KMS-11 (cell line): ENCODE data around the gene TNKS2.
"Not testable (repeated sequence)": the region's sequence is repeated elsewhere in the genome, so short reads cannot be mapped to it uniquely, and the experiment has no call there.

Experiments
- H2AFZ ChIP-seq: fragments of 200-600 bp; sonication (generic); 2 replicates; pipeline ENCODE4 v1.6.1; 2016; ENCODE audit warnings: antibody characterized with exemption, mixed run types, low read depth
- H3K27ac ChIP-seq: fragments of 200-600 bp; sonication (generic); 2 replicates; pipeline ENCODE4 v1.6.1; 2016; ENCODE audit warnings: mild to moderate bottlenecking, mixed run types
- H3K27me3 ChIP-seq: fragments of 200-600 bp; sonication (generic); 2 replicates; pipeline ENCODE4 v1.6.1; 2017; ENCODE audit warnings: mild to moderate bottlenecking, low read depth, mixed run types, moderate library complexity; ENCODE audit not compliant: insufficient read depth
- H3K36me3 ChIP-seq: fragments of 200-600 bp; sonication (generic); 2 replicates; pipeline ENCODE4 v1.6.1; 2017; ENCODE audit warnings: mild to moderate bottlenecking, mixed run types; ENCODE audit not compliant: insufficient read depth
- H3K4me1 ChIP-seq: fragments of 200-600 bp; sonication (generic); 2 replicates; pipeline ENCODE4 v1.6.1; 2016; ENCODE audit warnings: mild to moderate bottlenecking, low read depth, mixed run types; ENCODE audit not compliant: poor library complexity, severe bottlenecking
- H3K4me2 ChIP-seq: fragments of 200-600 bp; sonication (generic); 2 replicates; pipeline ENCODE4 v1.7.0; 2016; ENCODE audit warnings: mild to moderate bottlenecking, mixed run types
- H3K4me3 ChIP-seq: fragments of 200-600 bp; sonication (generic); IDR thresholded peaks from 2 replicates; pipeline ENCODE4 v1.6.1; 2017; ENCODE audit warnings: low read depth, low read length, mixed read lengths; ENCODE audit not compliant: insufficient read depth
- H3K79me2 ChIP-seq: fragments of 200-600 bp; sonication (generic); 2 replicates; pipeline ENCODE4 v1.6.1; 2016; ENCODE audit warnings: low read depth, mixed run types; ENCODE audit not compliant: insufficient read depth
- H3K9ac ChIP-seq: fragments of 200-600 bp; sonication (generic); 2 replicates; pipeline ENCODE4 v1.6.1; 2016; ENCODE audit warnings: mild to moderate bottlenecking, mixed run types
- H4K20me1 ChIP-seq: fragments of 200-600 bp; sonication (generic); 2 replicates; pipeline ENCODE4 v1.6.1; 2016; ENCODE audit warnings: mild to moderate bottlenecking, mixed run types; ENCODE audit not compliant: insufficient read depth
- TF ChIP-seq, protein P1 (sequence below): fragments of 200-600 bp; sonication (generic); conservative IDR thresholded peaks from 2 replicates; pipeline ENCODE4 v1.6.1; 2017; ENCODE audit warnings: low read depth, mild to moderate bottlenecking, antibody characterized with exemption, low read length, moderate library complexity, mixed read lengths

TNKS2 gene

DNA sequence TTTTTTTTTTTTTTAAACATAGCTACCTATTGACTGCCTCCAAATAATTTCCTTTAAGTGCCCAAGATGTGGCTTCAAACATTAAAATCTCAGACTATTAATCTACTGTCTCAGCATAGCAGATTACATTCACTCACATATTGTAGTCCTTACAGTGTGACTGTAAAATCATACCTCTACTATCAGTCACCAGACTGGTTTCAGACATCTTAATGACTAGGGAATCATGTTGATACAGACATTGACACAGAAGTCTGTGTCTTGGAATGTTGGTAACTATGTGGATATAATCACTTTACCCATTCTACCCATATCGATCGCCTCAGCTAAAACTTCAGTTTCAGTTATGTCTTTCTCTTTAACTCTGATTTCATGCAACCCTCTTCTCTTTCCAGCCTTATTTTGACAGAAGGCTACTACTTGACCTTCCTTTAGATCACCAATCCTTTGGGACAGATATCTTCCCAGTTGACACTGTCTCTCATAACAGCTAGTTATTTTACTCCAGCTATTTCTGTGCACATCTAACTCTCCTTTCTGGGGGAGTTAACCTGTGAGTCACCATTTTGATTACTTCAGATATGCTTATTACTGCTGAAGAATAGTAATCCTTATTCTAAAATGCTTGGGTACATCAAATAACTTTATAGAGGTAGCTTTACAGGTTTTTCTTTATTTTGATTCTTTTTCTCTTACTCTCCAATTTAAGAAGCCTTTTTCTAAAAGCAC, 7.0 kb downstream of the TNKS2 start:
- Histone ChIP-seq H3K4me1 (peaks cover 10% of the 10 kb centered on the region), H3K79me2 (peaks cover 35% of the 10 kb centered on the region; the same call in 1 of the 2 replicates), H3K4me2 (no peak overlapping the region), H3K9ac (no peak overlapping the region), H3K27me3 (no peaks in the 10 kb centered on the region), H4K20me1 (peaks cover 9% of the 10 kb centered on the region; the same call in 1 of the 2 replicates), H3K4me3 (no peak overlapping the region), H3K36me3 (no peaks in the 10 kb centered on the region), H2AFZ (no peak overlapping the region), H3K27ac (no peak overlapping the region)
- TF ChIP-seq, protein P1, sequence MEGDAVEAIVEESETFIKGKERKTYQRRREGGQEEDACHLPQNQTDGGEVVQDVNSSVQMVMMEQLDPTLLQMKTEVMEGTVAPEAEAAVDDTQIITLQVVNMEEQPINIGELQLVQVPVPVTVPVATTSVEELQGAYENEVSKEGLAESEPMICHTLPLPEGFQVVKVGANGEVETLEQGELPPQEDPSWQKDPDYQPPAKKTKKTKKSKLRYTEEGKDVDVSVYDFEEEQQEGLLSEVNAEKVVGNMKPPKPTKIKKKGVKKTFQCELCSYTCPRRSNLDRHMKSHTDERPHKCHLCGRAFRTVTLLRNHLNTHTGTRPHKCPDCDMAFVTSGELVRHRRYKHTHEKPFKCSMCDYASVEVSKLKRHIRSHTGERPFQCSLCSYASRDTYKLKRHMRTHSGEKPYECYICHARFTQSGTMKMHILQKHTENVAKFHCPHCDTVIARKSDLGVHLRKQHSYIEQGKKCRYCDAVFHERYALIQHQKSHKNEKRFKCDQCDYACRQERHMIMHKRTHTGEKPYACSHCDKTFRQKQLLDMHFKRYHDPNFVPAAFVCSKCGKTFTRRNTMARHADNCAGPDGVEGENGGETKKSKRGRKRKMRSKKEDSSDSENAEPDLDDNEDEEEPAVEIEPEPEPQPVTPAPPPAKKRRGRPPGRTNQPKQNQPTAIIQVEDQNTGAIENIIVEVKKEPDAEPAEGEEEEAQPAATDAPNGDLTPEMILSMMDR: no peak

DNA sequence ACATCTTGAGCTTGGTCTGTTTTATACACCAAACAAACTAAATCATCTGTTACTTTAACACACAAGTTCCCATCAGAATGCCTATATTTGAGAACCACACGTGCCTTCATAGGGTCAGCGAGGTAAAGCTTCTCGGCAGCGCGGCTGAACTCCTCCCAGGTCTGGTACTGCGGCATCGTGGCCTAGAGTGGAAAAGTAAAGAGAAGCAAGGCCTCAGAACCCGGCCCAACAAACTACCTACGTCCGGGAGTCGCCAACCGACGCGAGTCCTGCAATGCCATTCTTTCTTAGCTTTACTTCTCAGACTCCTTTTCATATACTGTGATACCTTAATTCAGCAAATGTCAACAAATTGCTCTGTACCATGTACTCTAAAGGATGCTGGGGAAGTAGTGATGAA, 9.0 kb downstream of the TNKS2 start:
- H3K4me1 ChIP-seq, H3K4me3 ChIP-seq, H3K27ac ChIP-seq, H3K27me3 ChIP-seq, H4K20me1 ChIP-seq, H2AFZ ChIP-seq, H3K4me2 ChIP-seq, H3K9ac ChIP-seq, H3K36me3 ChIP-seq: not testable (repeated sequence)
- peaks cover 16% of the 10 kb centered on the region; the same call in 1 of the 2 replicates for H3K79me2 ChIP-seq

DNA sequence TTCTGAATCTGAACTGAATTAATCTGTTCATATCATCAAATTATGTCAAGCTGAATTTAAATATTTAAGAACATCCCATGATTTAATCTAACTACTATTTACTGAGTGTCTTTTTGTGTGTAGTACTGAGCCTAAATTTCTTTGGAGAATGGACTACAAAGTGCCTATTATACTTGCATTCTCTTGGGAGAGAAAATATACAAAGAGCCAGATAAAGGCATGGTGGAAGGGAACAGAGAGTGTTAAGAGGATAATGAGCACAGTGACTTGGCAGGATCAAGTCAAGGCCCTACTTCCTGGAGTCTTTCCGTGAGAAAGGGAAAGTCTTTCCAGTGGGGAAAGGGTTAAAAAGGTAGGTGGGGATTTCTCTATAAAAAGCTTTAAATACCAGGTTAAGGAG, 15.0 kb downstream of the TNKS2 start:
- peaks cover 8% of the 10 kb centered on the region; the same call in 1 of the 2 replicates for H3K79me2 ChIP-seq

DNA sequence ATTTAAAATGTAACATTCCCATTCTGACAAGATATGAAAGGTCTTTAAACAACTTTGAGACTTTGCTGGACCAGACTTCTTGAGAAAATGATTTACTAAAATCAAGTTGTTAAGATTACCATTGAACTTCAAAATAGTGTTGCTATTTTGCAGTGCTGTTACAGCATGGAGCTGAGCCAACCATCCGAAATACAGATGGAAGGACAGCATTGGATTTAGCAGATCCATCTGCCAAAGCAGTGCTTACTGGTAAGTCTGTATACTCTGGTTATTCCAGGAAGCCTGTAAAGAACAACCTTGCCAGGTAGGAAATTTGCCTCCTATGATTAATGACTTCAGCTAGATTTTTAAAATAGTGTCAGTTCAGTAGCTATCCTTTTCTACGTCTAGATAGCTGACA, 18.8 kb downstream of the TNKS2 start:
- no peaks in the 10 kb centered on the region for H4K20me1 ChIP-seq
- no peaks in the 10 kb centered on the region; the same call in 1 of the 2 replicates for H3K36me3 ChIP-seq
- TF ChIP-seq, protein P1: no peak

More for the DNA sequence above, 15.0 kb downstream of the TNKS2 start:
- TF ChIP-seq, protein P1: no peak
- no peak overlapping the region for H3K4me2 ChIP-seq
- no peaks in the 10 kb centered on the region for H3K36me3 ChIP-seq
- H4K20me1 ChIP-seq: no peaks in the 10 kb centered on the region
- H3K27me3 ChIP-seq: no peaks in the 10 kb centered on the region
- no peak overlapping the region for H2AFZ ChIP-seq
- no peak overlapping the region for H3K27ac ChIP-seq
- no peak overlapping the region for H3K9ac ChIP-seq
- H3K4me1 ChIP-seq: no peaks in the 10 kb centered on the region
- no peak overlapping the region for H3K4me3 ChIP-seq

DNA sequence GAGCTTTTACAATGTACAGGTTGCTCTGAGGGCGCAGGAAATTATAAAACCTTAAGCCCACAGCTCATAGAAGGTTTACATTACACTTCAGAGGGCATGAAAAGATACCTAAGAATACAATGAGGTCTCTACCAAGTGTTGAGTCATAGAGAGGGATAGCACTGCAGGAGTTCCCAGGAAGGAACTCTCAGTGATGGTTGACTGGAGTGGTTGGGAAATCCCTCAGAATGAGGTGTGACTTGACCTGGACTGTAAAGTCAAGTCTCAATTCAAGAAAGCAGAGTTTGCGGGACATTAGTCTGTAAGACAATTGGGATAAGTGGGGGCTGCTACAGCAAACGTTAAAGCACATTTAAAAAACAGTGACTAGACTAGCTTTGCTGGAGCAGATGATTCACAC, 21.9 kb downstream of the TNKS2 start:
- H3K4me1 ChIP-seq: no peaks in the 10 kb centered on the region
- no peaks in the 10 kb centered on the region; the same call in 1 of the 2 replicates for H3K36me3 ChIP-seq
- H4K20me1 ChIP-seq: no peaks in the 10 kb centered on the region
- no peaks in the 10 kb centered on the region for H3K79me2 ChIP-seq
- H2AFZ ChIP-seq: no peak overlapping the region
- no peak overlapping the region for H3K9ac ChIP-seq
- no peak overlapping the region for H3K27ac ChIP-seq
- H3K4me3 ChIP-seq: no peak overlapping the region
- TF ChIP-seq, protein P1: no peak
- H3K27me3 ChIP-seq: no peaks in the 10 kb centered on the region
- H3K4me2 ChIP-seq: no peak overlapping the region

More for the DNA sequence above, 18.8 kb downstream of the TNKS2 start:
- Histone ChIP-seq H3K4me3 (no peak overlapping the region), H3K9ac (no peak overlapping the region), H3K4me2 (no peak overlapping the region), H3K4me1 (no peaks in the 10 kb centered on the region), H3K27ac (no peak overlapping the region), H3K27me3 (no peaks in the 10 kb centered on the region), H3K79me2 (peaks cover 3% of the 10 kb centered on the region; the same call in 1 of the 2 replicates), H2AFZ (no peak overlapping the region)
